ENCODE measurements around the gene CFAP299. TPM values are rescaled to one million over a fixed set of nuclear protein-coding genes. Genes with fewer than 3 reads are reported as not detected.
"Not testable (repeated sequence)": the region's sequence is repeated elsewhere in the genome, so short reads cannot be mapped to it uniquely, and the experiment has no call there.

CFAP299 gene
- total RNA-seq (2012; rRNA removed): 0.51 and 2.2 TPM in 2 replicates

GRCh38 chr4:80335554-80336358, at the start of gene CFAP299:
Gene CFAP299, plus strand, starts transcription at chr4:80335730.
- Histone ChIP-seq H3K9me3 (replicated peaks; ENCODE audit: low read length) (no peaks in the 10 kb centered on the region), H3K27me3 (ENCODE audit: control insufficient read depth, insufficient read depth, low read length) (no peaks in the 10 kb centered on the region), H3K4me1 (ENCODE audit: control insufficient read depth, insufficient read depth, low read length) (peaks cover 7% of the 10 kb centered on the region), H3K4me3 (ENCODE audit: low read length) (peak within 1 kb of the TSS; percentile 87), H3K36me3 (ENCODE audit: insufficient read depth, low read length) (no peaks in the 10 kb centered on the region), H3K9ac (ENCODE audit: low read depth, low read length) (peak within 1 kb of the TSS; percentile 25), H3K4me2 (ENCODE audit: low read length) (peak within 1 kb of the TSS; percentile 94)

- H3K4me2 ChIP-seq (ENCODE audit: low read length): peak overlapping the region; percentile 61
- peaks cover 39% of the 10 kb centered on the region for H3K36me3 ChIP-seq (ENCODE audit: insufficient read depth, low read length)
- H3K9me3 ChIP-seq (replicated peaks; ENCODE audit: low read length): no peaks in the 10 kb centered on the region
- H3K4me3 ChIP-seq (ENCODE audit: low read length): peak overlapping the region; percentile 28
- H3K9ac ChIP-seq (ENCODE audit: low read depth, low read length): peak overlapping the region; percentile 44
- peaks cover 13% of the 10 kb centered on the region for H3K4me1 ChIP-seq (ENCODE audit: control insufficient read depth, insufficient read depth, low read length)
- H3K27me3 ChIP-seq (ENCODE audit: control insufficient read depth, insufficient read depth, low read length): no peaks in the 10 kb centered on the region
These were observed 49.1 kb upstream of the CFAP299 start for GRCh38 chr4:80286451-80286850.

- not testable (repeated sequence) for H3K9me3 ChIP-seq (replicated peaks; ENCODE audit: low read length); H3K4me3 ChIP-seq (ENCODE audit: low read length); H3K4me2 ChIP-seq (ENCODE audit: low read length); H3K27me3 ChIP-seq (ENCODE audit: control insufficient read depth, insufficient read depth, low read length); H3K9ac ChIP-seq (ENCODE audit: low read depth, low read length)
- Histone ChIP-seq H3K36me3 (ENCODE audit: insufficient read depth, low read length) (peaks cover 33% of the 10 kb centered on the region), H3K4me1 (ENCODE audit: control insufficient read depth, insufficient read depth, low read length) (peaks cover 23% of the 10 kb centered on the region)
These were observed 44.9 kb upstream of the CFAP299 start for GRCh38 chr4:80290665-80291064.

GRCh38 chr4:80294206-80294605, 41.3 kb upstream of the CFAP299 start:
- H3K36me3 ChIP-seq (ENCODE audit: insufficient read depth, low read length): peaks cover 6% of the 10 kb centered on the region
- H3K9me3 ChIP-seq (replicated peaks; ENCODE audit: low read length): no peaks in the 10 kb centered on the region
- no peak overlapping the region for H3K4me2 ChIP-seq (ENCODE audit: low read length)
- H3K9ac ChIP-seq (ENCODE audit: low read depth, low read length): no peak overlapping the region
- H3K4me3 ChIP-seq (ENCODE audit: low read length): no peak overlapping the region
- H3K4me1 ChIP-seq (ENCODE audit: control insufficient read depth, insufficient read depth, low read length): peaks cover 18% of the 10 kb centered on the region
- H3K27me3 ChIP-seq (ENCODE audit: control insufficient read depth, insufficient read depth, low read length): no peaks in the 10 kb centered on the region

- H3K4me3 ChIP-seq (ENCODE audit: low read length): no peak overlapping the region
- H3K4me1 ChIP-seq (ENCODE audit: control insufficient read depth, insufficient read depth, low read length): peaks cover 18% of the 10 kb centered on the region
- H3K27me3 ChIP-seq (ENCODE audit: control insufficient read depth, insufficient read depth, low read length): no peaks in the 10 kb centered on the region
- no peak overlapping the region for H3K4me2 ChIP-seq (ENCODE audit: low read length)
- no peaks in the 10 kb centered on the region for H3K36me3 ChIP-seq (ENCODE audit: insufficient read depth, low read length)
- no peaks in the 10 kb centered on the region for H3K9me3 ChIP-seq (replicated peaks; ENCODE audit: low read length)
- H3K9ac ChIP-seq (ENCODE audit: low read depth, low read length): no peak overlapping the region
These were observed 40.2 kb upstream of the CFAP299 start for GRCh38 chr4:80295336-80295735.

- H3K9me3 ChIP-seq (replicated peaks; ENCODE audit: low read length): no peaks in the 10 kb centered on the region
- H3K4me2 ChIP-seq (ENCODE audit: low read length): no peak overlapping the region
- H3K9ac ChIP-seq (ENCODE audit: low read depth, low read length): no peak overlapping the region
- peaks cover 18% of the 10 kb centered on the region for H3K4me1 ChIP-seq (ENCODE audit: control insufficient read depth, insufficient read depth, low read length)
- H3K27me3 ChIP-seq (ENCODE audit: control insufficient read depth, insufficient read depth, low read length): no peaks in the 10 kb centered on the region
- H3K36me3 ChIP-seq (ENCODE audit: insufficient read depth, low read length): no peaks in the 10 kb centered on the region
- no peak overlapping the region for H3K4me3 ChIP-seq (ENCODE audit: low read length)
These were observed 39.7 kb upstream of the CFAP299 start for GRCh38 chr4:80295826-80296225.

GRCh38 chr4:80301884-80302283, 33.6 kb upstream of the CFAP299 start:
- Histone ChIP-seq H3K27me3 (ENCODE audit: control insufficient read depth, insufficient read depth, low read length) (no peaks in the 10 kb centered on the region), H3K4me1 (ENCODE audit: control insufficient read depth, insufficient read depth, low read length) (peaks cover 22% of the 10 kb centered on the region), H3K4me3 (ENCODE audit: low read length) (no peak overlapping the region), H3K9ac (ENCODE audit: low read depth, low read length) (no peak overlapping the region), H3K36me3 (ENCODE audit: insufficient read depth, low read length) (no peaks in the 10 kb centered on the region), H3K4me2 (ENCODE audit: low read length) (no peak overlapping the region), H3K9me3 (replicated peaks; ENCODE audit: low read length) (no peaks in the 10 kb centered on the region)

- H3K4me2 ChIP-seq (ENCODE audit: low read length): no peak overlapping the region
- no peaks in the 10 kb centered on the region for H3K36me3 ChIP-seq (ENCODE audit: insufficient read depth, low read length)
- no peaks in the 10 kb centered on the region for H3K9me3 ChIP-seq (replicated peaks; ENCODE audit: low read length)
- H3K4me1 ChIP-seq (ENCODE audit: control insufficient read depth, insufficient read depth, low read length): peaks cover 30% of the 10 kb centered on the region
- no peak overlapping the region for H3K4me3 ChIP-seq (ENCODE audit: low read length)
- H3K27me3 ChIP-seq (ENCODE audit: control insufficient read depth, insufficient read depth, low read length): no peaks in the 10 kb centered on the region
- H3K9ac ChIP-seq (ENCODE audit: low read depth, low read length): no peak overlapping the region
These were observed 32.8 kb upstream of the CFAP299 start for GRCh38 chr4:80302616-80303223.

- Histone ChIP-seq H3K9ac (ENCODE audit: low read depth, low read length) (peak overlapping the region; percentile 31), H3K27me3 (ENCODE audit: control insufficient read depth, insufficient read depth, low read length) (no peaks in the 10 kb centered on the region), H3K36me3 (ENCODE audit: insufficient read depth, low read length) (no peaks in the 10 kb centered on the region), H3K4me1 (ENCODE audit: control insufficient read depth, insufficient read depth, low read length) (peaks cover 57% of the 10 kb centered on the region), H3K9me3 (replicated peaks; ENCODE audit: low read length) (no peaks in the 10 kb centered on the region), H3K4me3 (ENCODE audit: low read length) (no peak overlapping the region), H3K4me2 (ENCODE audit: low read length) (peak overlapping the region; percentile 29)
These were observed 30.1 kb upstream of the CFAP299 start for GRCh38 chr4:80305466-80305865.

GRCh38 chr4:80306260-80306659, 29.3 kb upstream of the CFAP299 start:
- H3K27me3 ChIP-seq (ENCODE audit: control insufficient read depth, insufficient read depth, low read length): no peaks in the 10 kb centered on the region
- H3K9ac ChIP-seq (ENCODE audit: low read depth, low read length): peak overlapping the region; percentile 31
- H3K4me2 ChIP-seq (ENCODE audit: low read length): peak overlapping the region; percentile 29
- H3K4me3 ChIP-seq (ENCODE audit: low read length): no peak overlapping the region
- H3K4me1 ChIP-seq (ENCODE audit: control insufficient read depth, insufficient read depth, low read length): peaks cover 58% of the 10 kb centered on the region
- no peaks in the 10 kb centered on the region for H3K36me3 ChIP-seq (ENCODE audit: insufficient read depth, low read length)
- H3K9me3 ChIP-seq (replicated peaks; ENCODE audit: low read length): no peaks in the 10 kb centered on the region

GRCh38 chr4:80307183-80307735, 28.3 kb upstream of the CFAP299 start:
- Histone ChIP-seq H3K4me2 (ENCODE audit: low read length) (peak overlapping the region; percentile 57), H3K4me1 (ENCODE audit: control insufficient read depth, insufficient read depth, low read length) (peaks cover 58% of the 10 kb centered on the region), H3K9ac (ENCODE audit: low read depth, low read length) (peak overlapping the region; percentile 22), H3K4me3 (ENCODE audit: low read length) (peak overlapping the region; percentile 16), H3K9me3 (replicated peaks; ENCODE audit: low read length) (no peaks in the 10 kb centered on the region), H3K36me3 (ENCODE audit: insufficient read depth, low read length) (no peaks in the 10 kb centered on the region), H3K27me3 (ENCODE audit: control insufficient read depth, insufficient read depth, low read length) (no peaks in the 10 kb centered on the region)

All from skeletal muscle satellite cell (primary cell).